A549 treated with DMSO at 1 μM for 4 hours (cell line): ENCODE measurements around the gene MATCAP1. TPM values are rescaled to one million over a fixed set of nuclear protein-coding genes. Genes with fewer than 3 reads are reported as not detected.

Experiments used
- total RNA-seq: library from RNA; stranded (reverse); fragments of 200-300 nt; extraction: Qiagen RNA extraction; gene quantifications from 5 replicates; pipeline ENCODE4 v1.2.3, GENCODE V29; 2022; ENCODE audit warnings: low read depth

The MATCAP1 gene
- 4.0 to 7.4 TPM (median 5.9 TPM) in 5 replicates for total RNA-seq

DNA sequence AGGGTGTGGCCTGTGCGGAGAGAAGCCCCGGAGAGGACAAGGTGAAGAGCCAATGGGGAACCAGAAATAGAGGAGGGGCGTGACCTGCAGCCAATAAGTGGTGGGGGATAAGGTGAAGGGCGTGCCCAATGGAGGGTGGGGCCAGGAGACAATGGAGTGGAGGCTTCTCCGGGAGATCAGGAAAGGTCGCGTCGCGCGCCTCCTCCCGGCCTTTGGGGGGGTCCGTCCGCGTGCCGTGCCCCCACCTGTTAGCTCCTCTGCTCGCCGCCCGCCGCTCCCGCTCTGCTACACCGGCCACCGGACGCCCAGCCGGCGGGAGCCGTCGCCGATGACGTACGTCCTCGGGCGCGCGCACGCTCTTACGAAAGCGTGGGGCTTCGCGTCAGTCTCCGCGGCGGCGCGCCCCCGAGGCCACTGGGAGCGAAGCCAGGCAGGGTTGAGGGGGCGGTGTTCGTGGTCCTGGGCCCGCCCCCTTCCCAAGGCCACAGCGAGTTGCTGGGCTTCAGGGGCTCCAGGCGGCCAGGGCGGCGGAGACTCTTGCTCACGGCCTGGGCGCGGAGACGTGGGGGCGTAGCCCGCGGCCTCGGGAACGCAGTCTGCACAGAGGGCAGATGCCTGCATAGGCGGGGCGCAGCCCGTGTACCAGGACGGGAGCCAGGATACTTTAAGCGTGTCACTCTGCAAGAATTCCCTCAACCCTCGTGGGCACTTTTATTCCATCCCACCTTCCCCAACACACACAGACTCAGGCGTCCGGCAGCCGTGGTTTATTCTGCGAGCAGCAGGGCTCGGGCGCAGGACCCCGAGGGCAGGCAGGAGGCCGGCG is at the start of gene MATCAP1:
Gene MATCAP1 (minus strand): TSS at position 337 of the 826 bp plus-strand sequence. CDS start 3,353 bp downstream, outside the sequence.

DNA sequence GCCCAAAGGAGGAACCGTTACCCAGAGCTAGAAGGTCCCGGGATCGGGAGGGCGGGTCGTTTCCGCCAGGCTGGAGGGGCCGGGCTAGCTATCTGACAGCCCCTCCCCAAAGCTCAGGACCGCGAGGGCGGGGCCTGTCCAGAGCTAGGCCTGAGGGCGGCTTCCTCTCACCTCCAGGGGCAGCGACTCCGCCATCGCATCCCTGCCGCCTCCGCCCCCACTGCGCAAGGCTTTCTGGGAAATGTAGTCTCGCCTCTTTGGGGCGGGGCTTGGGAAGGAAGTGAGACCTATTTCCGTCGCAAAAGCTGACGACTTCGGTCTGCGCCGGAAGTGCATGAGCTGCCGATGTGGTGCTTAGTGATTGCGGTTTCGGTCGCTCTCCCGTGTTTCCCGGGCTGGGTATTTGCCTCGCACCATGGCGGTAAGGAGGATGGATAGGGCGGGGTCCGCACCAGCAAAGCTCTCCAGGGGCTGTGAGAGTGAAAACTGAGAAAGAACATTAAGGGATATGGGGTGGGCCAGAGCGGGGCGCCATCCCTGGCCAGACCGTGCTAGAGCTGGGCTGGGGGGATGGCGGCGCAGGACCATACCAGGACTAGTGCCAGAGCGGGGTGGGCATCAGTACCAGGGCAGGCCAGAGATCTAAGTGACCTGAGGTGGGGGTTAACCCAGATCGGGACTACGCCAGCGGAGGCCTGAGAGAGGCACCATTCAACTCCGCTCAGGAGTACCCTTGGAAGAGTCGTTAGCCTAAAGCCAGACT is 43.2 kb upstream of the MATCAP1 start, which contains the start of gene TMEM208:
Gene TMEM208 (plus strand): TSS at position 327 of the 763 bp plus-strand sequence. CDS start 89 bp downstream, at position 416.

DNA sequence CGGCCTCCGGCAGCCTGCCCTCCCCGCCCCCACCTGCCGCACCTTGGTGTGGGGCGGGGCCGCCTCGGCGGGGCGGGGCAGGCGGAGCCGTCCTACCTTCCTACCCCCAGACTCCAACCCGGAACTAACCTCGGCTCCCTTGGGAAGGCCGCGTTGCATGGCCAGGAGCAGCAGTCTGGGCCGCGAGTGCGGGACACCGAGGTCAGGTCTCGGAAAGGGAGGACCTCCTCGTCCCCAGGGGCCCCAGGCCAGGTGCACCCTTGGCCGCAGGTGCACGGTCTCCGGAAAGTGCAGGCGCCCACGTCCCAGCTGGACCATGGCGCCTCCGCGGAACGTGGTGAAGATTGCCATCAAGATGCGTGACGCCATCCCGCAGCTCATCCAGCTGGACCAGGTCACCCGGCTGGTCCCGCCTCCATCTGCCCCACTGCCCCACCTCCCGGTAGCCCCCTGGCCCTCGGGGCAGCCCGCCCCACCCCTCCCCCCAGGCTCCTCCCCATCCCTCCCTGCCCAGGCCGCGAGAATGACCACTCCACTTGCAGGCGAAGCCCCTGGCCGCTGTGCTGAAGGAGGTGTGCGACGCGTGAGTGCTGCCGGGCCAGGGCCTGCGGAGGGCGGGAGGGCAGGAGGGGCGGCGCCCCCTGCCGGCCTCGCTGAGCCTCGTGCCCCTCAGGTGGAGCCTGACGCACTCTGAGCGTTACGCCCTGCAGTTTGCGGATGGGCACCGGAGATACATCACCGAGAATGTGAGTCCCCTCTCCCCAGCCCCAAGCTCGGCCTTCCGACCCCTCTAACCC is 15.4 kb upstream of the MATCAP1 start, which contains the start of gene ELMO3:
Gene ELMO3 (plus strand): TSS at position 121 of the 797 bp plus-strand sequence. CDS start 196 bp downstream, at position 317.

GRCh38 chr16:67191995-67192681 is 8.4 kb upstream of the MATCAP1 start, which contains the start of gene E2F4:
E2F4 (plus strand) TSS chr16:67192155; CDS start chr16:67192228, 73 bp downstream.

DNA sequence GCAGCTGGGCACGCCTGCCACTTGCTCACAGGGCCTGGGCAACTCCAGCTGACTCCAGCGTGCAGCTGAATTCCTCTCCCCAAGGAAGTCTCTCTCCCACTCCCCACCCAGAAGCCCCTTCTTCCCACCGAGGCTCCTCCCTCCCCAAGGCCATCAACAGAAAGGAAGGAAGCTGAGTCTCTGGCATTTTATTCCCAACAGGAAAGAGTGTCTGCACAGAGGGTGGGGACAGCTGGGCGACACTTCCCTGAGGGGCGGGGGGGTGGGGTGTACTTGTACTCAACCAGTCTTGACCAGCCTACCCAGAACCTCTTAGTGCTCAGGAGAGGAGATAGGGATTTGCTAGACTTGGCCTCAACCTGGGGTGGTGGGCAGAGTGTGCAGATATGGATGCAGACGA is 6.3 kb upstream of the MATCAP1 start, which contains the start of gene EXOC3L1:
Gene EXOC3L1 (minus strand): TSS at position 96 of the 400 bp plus-strand sequence. CDS start 460 bp downstream, outside the sequence.

DNA sequence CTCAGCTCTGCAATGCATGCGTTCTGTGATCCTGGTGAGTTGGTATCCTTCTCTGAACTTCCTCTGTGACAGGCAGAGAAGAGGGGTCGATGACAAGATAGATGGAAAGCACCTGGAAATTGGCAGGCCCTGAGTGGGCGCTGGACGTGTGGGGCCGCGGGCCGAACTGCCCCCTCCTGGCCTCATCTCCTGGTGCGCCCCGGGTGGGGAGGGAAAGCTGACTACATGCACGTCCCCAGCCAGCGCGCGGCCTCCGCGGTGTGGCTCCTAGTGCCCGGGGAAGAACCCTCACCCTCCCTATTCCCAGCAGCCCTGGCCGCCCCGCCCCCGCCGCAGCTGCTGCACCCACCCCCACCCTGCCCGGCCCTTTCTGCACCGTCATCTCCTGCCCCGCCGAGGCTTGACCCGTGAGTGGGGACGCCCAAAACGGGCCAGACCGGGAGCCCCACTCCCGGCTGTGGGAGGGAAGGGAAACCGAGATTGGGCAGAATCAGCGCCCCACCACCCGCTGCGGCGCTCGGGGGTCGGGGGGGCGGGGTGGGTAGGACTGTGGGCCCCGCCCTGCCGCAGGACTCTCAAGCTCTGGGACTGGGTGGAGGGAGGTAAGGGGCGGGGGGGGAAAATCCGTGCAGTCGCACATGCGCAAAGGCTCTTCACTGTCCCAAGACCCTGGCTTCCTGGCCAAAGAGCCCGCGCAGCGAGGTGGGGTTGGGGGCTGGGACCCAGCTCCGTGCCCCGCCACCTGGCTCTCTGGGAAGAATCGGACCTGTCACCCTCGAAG is 13.4 kb downstream of the MATCAP1 start, which contains the start of gene NOL3:
Gene NOL3 (plus strand): TSS at position 371 of the 781 bp plus-strand sequence.

GRCh38 chr16:67164599-67165061 is 19.1 kb downstream of the MATCAP1 start, which contains the start of gene HSF4:
HSF4 (plus strand) TSS chr16:67164745; CDS start chr16:67164812, 67 bp downstream.

DNA sequence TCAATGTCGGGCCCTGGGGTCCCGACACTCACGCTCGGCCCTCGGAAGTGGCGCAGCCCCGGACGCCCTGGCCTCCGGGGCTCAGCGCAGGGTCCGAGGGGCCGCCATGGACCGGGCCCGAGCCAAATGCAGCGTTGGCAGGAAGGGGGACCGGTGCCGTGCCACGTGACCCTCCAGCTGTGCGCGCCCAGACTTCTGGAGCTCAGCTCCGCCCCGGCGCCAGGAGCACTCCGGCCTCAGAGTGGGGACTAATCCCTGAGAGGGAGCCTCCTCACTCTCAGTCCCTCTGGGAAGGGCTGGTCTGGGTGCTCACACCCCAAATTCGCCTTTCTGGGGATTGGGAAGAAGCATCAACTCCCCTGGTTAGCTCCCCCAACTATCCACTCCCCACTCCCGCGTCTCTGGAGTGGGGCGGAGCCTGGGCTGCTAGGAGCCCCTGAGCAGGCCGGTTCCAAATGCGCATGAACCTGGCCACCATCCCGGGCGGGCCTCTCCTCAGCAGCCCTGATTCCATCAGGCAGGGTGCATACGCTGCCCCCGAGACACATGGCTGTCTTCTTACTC is 32.8 kb downstream of the MATCAP1 start, which contains the start of gene B3GNT9:
Gene B3GNT9 (minus strand): TSS at position 166 of the 564 bp plus-strand sequence. CDS start 513 bp downstream, outside the sequence.

Other genes starting within 250 kb of the MATCAP1 start
- gene CIAO2B, start 249.6 kb downstream of the MATCAP1 start, total RNA-seq = 131 to 174 TPM (median 163 TPM) in 5 replicates
- gene CES2, start 248.4 kb downstream of the MATCAP1 start, total RNA-seq = 27.9 to 31.7 TPM (median 28.9 TPM) in 5 replicates
- gene CES3, start 222.7 kb downstream of the MATCAP1 start, total RNA-seq = 1.7 to 2.1 TPM (median 2.1 TPM) in 5 replicates
- gene CES4A, start 195.4 kb downstream of the MATCAP1 start, total RNA-seq = 1.2 to 2.1 TPM (median 1.7 TPM) in 5 replicates
- gene CBFB, start 154.8 kb downstream of the MATCAP1 start, total RNA-seq = 49.8 to 56.1 TPM (median 50.4 TPM) in 5 replicates
- 24.2 to 27.0 TPM (median 25.3 TPM) in 5 replicates for gene PHAF1, start 74.0 kb downstream of the MATCAP1 start, total RNA-seq
- gene B3GNT9, start 33.0 kb downstream of the MATCAP1 start, total RNA-seq = 6.2 to 8.7 TPM (median 7.8 TPM) in 5 replicates
- 14.3 to 19.1 TPM (median 18.5 TPM) in 5 replicates for gene TRADD, start 24.1 kb downstream of the MATCAP1 start, total RNA-seq
- gene FBXL8, start 24.0 kb downstream of the MATCAP1 start, total RNA-seq = 6.1 to 10.3 TPM (median 7.8 TPM) in 5 replicates
- gene HSF4, start 19.2 kb downstream of the MATCAP1 start, total RNA-seq = 10.6 to 19.1 TPM (median 15.0 TPM) in 5 replicates
- gene NOL3, start 13.4 kb downstream of the MATCAP1 start, total RNA-seq = 38.3 to 52.2 TPM (median 50.1 TPM) in 5 replicates
- 0.03 to 0.14 TPM (median 0.05 TPM) in 4 of 5 replicates, not detected in the other for gene EXOC3L1, start 6.2 kb upstream of the MATCAP1 start, total RNA-seq
- 81.8 to 102 TPM (median 93.3 TPM) in 5 replicates for gene E2F4, start 8.2 kb upstream of the MATCAP1 start, total RNA-seq
- gene ELMO3, start 15.2 kb upstream of the MATCAP1 start, total RNA-seq = 0.87 to 1.7 TPM (median 1.3 TPM) in 5 replicates
- gene TMEM208, start 43.2 kb upstream of the MATCAP1 start, total RNA-seq = 82.5 to 101 TPM (median 88.7 TPM) in 5 replicates
- gene FHOD1, start 63.5 kb upstream of the MATCAP1 start, total RNA-seq = 37.1 to 55.5 TPM (median 49.9 TPM) in 5 replicates
- gene SLC9A5, start 65.0 kb upstream of the MATCAP1 start, total RNA-seq = 1.1 to 1.8 TPM (median 1.7 TPM) in 5 replicates
- gene PLEKHG4, start 95.6 kb upstream of the MATCAP1 start, total RNA-seq = 13.3 to 19.0 TPM (median 18.7 TPM) in 5 replicates
- gene KCTD19, start 142.8 kb upstream of the MATCAP1 start, total RNA-seq = 0.20 to 0.37 TPM (median 0.28 TPM) in 4 of 5 replicates, not detected in the other
- gene LRRC36, start 142.9 kb upstream of the MATCAP1 start, total RNA-seq = 0.23 to 0.48 TPM (median 0.23 TPM) in 3 of 5 replicates, not detected in the others
- 10.2 to 14.4 TPM (median 12.0 TPM) in 5 replicates for gene TPPP3, start 209.5 kb upstream of the MATCAP1 start, total RNA-seq
- 5.3 to 6.9 TPM (median 6.3 TPM) in 5 replicates for gene ZDHHC1, start 232.5 kb upstream of the MATCAP1 start, total RNA-seq
- gene HSD11B2, start 247.2 kb upstream of the MATCAP1 start, total RNA-seq = 0.64 to 2.0 TPM (median 1.7 TPM) in 5 replicates